Panc1 (cell line): ENCODE results near the gene NPPC. TPM values are rescaled to one million over a fixed set of nuclear protein-coding genes. Genes with fewer than 3 reads are reported as not detected.

Experiments used
- ATAC-seq: fragments of 200-7000 bp; cut with Tn5 transposase; 2 replicates; pipeline ENCODE4 v1.9.1; 2020; ENCODE audit warnings: mild to moderate bottlenecking, moderate library complexity
- BruUV-seq: library from RNA; stranded (reverse); fragments of 400-500 nt; replicated peaks from 2 replicates; lab custom pipeline; 2021; lab: Mats Ljungman, UMichigan
- CTCF ChIA-PET: fragments of 300-600 bp; sonication (Branson Sonifier 250); formaldehyde crosslinking; loops from one replicate; lab custom pipeline; 2022; ENCODE audit warnings: antibody characterized with exemption; lab: Charles Lee
- POLR2A ChIA-PET: fragments of 300-600 bp; sonication (Branson Sonifier 250); formaldehyde crosslinking; loops from one replicate; lab custom pipeline; 2022; ENCODE audit warnings: antibody characterized with exemption; lab: Charles Lee
- DNase-seq: peaks from one replicate; pipeline ENCODE4 v3.0.0-alpha.2; 2010; ENCODE audit warnings: low read depth, low spot score
- H3K27ac ChIP-seq: 2 replicates; pipeline ENCODE4 v1.5.1; 2011; ENCODE audit warnings: mild to moderate bottlenecking, low read length, inconsistent platforms
- H3K27me3 ChIP-seq: fragments of 200-500 bp; sonication (Bioruptor generic); 2 replicates; pipeline ENCODE4 v1.6.0; 2014; ENCODE audit warnings: low read length, inconsistent platforms; ENCODE audit not compliant: control insufficient read depth, insufficient read depth
- H3K36me3 ChIP-seq: fragments of 200-500 bp; sonication (Bioruptor generic); 2 replicates; pipeline ENCODE4 v1.5.1; 2014; ENCODE audit warnings: inconsistent platforms, mild to moderate bottlenecking, low read length, moderate library complexity; ENCODE audit not compliant: control insufficient read depth, insufficient read depth
- H3K4me1 ChIP-seq: 2 replicates; pipeline ENCODE4 v1.5.1; 2011; ENCODE audit warnings: inconsistent platforms, mild to moderate bottlenecking, low read length, moderate library complexity; ENCODE audit not compliant: control insufficient read depth, insufficient read depth
- H3K4me3 ChIP-seq, 2 experiments: 2 replicates each; pipeline ENCODE4 v1.5.1; 2011 to 2012; ENCODE audit warnings: low read depth in 2 of 2, low read length in 2 of 2, mild to moderate bottlenecking in 2 of 2, inconsistent platforms in 1 of 2, moderate library complexity in 1 of 2
- H3K9me3 ChIP-seq: fragments of 200-500 bp; sonication (Bioruptor generic); 2 replicates; pipeline ENCODE4 v1.5.1; 2014; ENCODE audit warnings: low read depth, mild to moderate bottlenecking, inconsistent platforms, low read length, moderate library complexity; ENCODE audit not compliant: control insufficient read depth, insufficient read depth
- CTCF ChIP-seq: fragments of 450-650 bp; IDR thresholded peaks from 2 replicates; pipeline ENCODE4 v1.5.1; 2017; ENCODE audit warnings: mild to moderate bottlenecking
- POLR2AphosphoS5 ChIP-seq: IDR thresholded peaks from 2 replicates; pipeline ENCODE4 v1.6.1; 2012; ENCODE audit warnings: mild to moderate bottlenecking, low read depth, low read length, moderate library complexity
- REST ChIP-seq, 2 experiments: IDR thresholded peaks; 2 replicates each; pipeline ENCODE4 v1.6.1; 2011 to 2012; ENCODE audit warnings: low read depth in 2 of 2, control low read depth in 1 of 2, low read length in 1 of 2, mild to moderate bottlenecking in 1 of 2, moderate library complexity in 1 of 2; ENCODE audit not compliant: insufficient read depth in 1 of 2
- SIN3A ChIP-seq: IDR thresholded peaks from 2 replicates; pipeline ENCODE4 v1.6.1; 2012; ENCODE audit warnings: low read depth, mild to moderate bottlenecking, low read length, moderate library complexity, borderline replicate concordance; ENCODE audit not compliant: insufficient read depth
- TCF7L2 ChIP-seq: IDR thresholded peaks from 2 replicates; pipeline ENCODE4 v1.6.1; 2011; ENCODE audit warnings: mild to moderate bottlenecking, low read depth, low read length, inconsistent platforms
- in situ Hi-C: cut with HindIII; loops from 2 replicates; pipeline ENCODE4 v1.10.0; 2016; ENCODE audit warnings: low sequenced_read_pairs, low pct_unique_long_range_greater_than_20kb
- intact Hi-C: fragments of 100-400 bp; cut with micrococcal nuclease; formaldehyde crosslinking; loops from one replicate; pipeline ENCODE4 v1.10.0; 2022; ENCODE audit not compliant: unreplicated experiment
- total RNA-seq: library from RNA; stranded (reverse); gene quantifications from one replicate; pipeline ENCODE4 v1.2.1, GENCODE V29; 2021; ENCODE audit not compliant: unreplicated experiment

Gene NPPC
- total RNA-seq, 1 experiment from 2014 or later: 1.1 TPM

- Histone ChIP-seq H3K27ac (no peak overlapping the region), H3K4me3 (no peak overlapping the region), H3K36me3 (no peaks in the 10 kb centered on the region), H3K4me1 (no peaks in the 10 kb centered on the region), H3K9me3 (no peaks in the 10 kb centered on the region), H3K27me3 (no peaks in the 10 kb centered on the region; the same call in 1 of the 2 replicates)
- in situ Hi-C loops (no loop called here), intact Hi-C loops (loop anchor here (5.0 kb wide), 1 partner anchor 212 kb away; no protein-coding TSS in a partner anchor)
- CTCF ChIA-PET: no interaction called here
- peak; percentile 74 for TF ChIP-seq CTCF
- no peak for TF ChIP-seq REST (IDR thresholded peaks at IDR 0.05; ENCODE audit: insufficient read depth in 1 of 2, low read depth in 2 of 2, low read length in 1 of 2)
- no peak for TF ChIP-seq SIN3A
- no TSS peak for BruUV-seq
- DNase-seq (no peak), ATAC-seq (no peak)
- POLR2A ChIA-PET: interaction anchor here (0.6 kb wide), 1 partner anchor 586 kb away, joined by 4 read pairs; no protein-coding TSS in a partner anchor
Observed at GRCh38 chr2:231929961-231930592, 3.9 kb upstream of the NPPC start.

GRCh38 chr2:231928901-231929725, 2.9 kb upstream of the NPPC start:
- no peak overlapping the region for H3K4me3 ChIP-seq
- ATAC-seq: no peak
- peaks cover 4% of the 10 kb centered on the region; the same call in 1 of the 2 replicates for H3K4me1 ChIP-seq
- intact Hi-C loops: loop anchor here (5.0 kb wide), 1 partner anchor 213 kb away; no protein-coding TSS in a partner anchor
- TF ChIP-seq CTCF (no peak), TCF7L2 (no peak), POLR2AphosphoS5 (no peak), SIN3A (no peak), REST (IDR thresholded peaks at IDR 0.05; ENCODE audit: insufficient read depth in 1 of 2, low read depth in 2 of 2, low read length in 1 of 2) (no peak)
- BruUV-seq: no TSS peak
- POLR2A ChIA-PET: interaction anchor here (0.6 kb wide), 2 partner anchors 465 to 587 kb away, joined by 3 to 4 read pairs; no protein-coding TSS in a partner anchor
- no peak for DNase-seq
- H3K36me3 ChIP-seq: no peaks in the 10 kb centered on the region
- CTCF ChIA-PET: interaction anchor here (1.5 kb wide), 1 partner anchor 28 kb away, joined by 3 read pairs; no protein-coding TSS in a partner anchor
- H3K27me3 ChIP-seq: no peaks in the 10 kb centered on the region; the same call in 1 of the 2 replicates
- in situ Hi-C loops: no loop called here
- H3K27ac ChIP-seq: no peak overlapping the region
- H3K9me3 ChIP-seq: no peaks in the 10 kb centered on the region
